Muscle layer of colon (tissue), 2 donors: ENCODE results near the gene HSPA2.
A peak's percentile ranks its signal among the peaks of the same experiment; 100 is the strongest.

Experiments used
- H3K27ac ChIP-seq: one replicate; pipeline ENCODE4 v1.7.0; 2013; ENCODE audit warnings: low read depth, mild to moderate bottlenecking, low read length, moderate library complexity
- H3K27me3 ChIP-seq, 2 donors: one replicate each; pipeline ENCODE4 v1.7.0; 2013; ENCODE audit warnings: low read length in 2 of 2, mild to moderate bottlenecking in 2 of 2; ENCODE audit not compliant: insufficient read depth in 2 of 2, control insufficient read depth in 1 of 2
- H3K36me3 ChIP-seq: one replicate; pipeline ENCODE4 v1.7.0; 2013; ENCODE audit warnings: mild to moderate bottlenecking, low read length; ENCODE audit not compliant: insufficient read depth
- H3K4me1 ChIP-seq: one replicate; pipeline ENCODE4 v1.7.0; 2013; ENCODE audit warnings: mild to moderate bottlenecking, low read length; ENCODE audit not compliant: insufficient read depth
- H3K4me3 ChIP-seq, 2 donors: one replicate each; pipeline ENCODE4 v1.7.0; 2013; ENCODE audit warnings: low read length in 2 of 2, low read depth in 1 of 2, mild to moderate bottlenecking in 1 of 2, moderate library complexity in 1 of 2
- H3K9ac ChIP-seq: one replicate; pipeline ENCODE4 v1.7.0; 2013; ENCODE audit warnings: low read length
- H3K9me3 ChIP-seq: one replicate; pipeline ENCODE4 v1.7.0; 2013; ENCODE audit warnings: mild to moderate bottlenecking, low read length
- donor health status: abdominal sarcoma.
- donor health status: Adenocarcinoma of cecum.

HSPA2 gene

DNA sequence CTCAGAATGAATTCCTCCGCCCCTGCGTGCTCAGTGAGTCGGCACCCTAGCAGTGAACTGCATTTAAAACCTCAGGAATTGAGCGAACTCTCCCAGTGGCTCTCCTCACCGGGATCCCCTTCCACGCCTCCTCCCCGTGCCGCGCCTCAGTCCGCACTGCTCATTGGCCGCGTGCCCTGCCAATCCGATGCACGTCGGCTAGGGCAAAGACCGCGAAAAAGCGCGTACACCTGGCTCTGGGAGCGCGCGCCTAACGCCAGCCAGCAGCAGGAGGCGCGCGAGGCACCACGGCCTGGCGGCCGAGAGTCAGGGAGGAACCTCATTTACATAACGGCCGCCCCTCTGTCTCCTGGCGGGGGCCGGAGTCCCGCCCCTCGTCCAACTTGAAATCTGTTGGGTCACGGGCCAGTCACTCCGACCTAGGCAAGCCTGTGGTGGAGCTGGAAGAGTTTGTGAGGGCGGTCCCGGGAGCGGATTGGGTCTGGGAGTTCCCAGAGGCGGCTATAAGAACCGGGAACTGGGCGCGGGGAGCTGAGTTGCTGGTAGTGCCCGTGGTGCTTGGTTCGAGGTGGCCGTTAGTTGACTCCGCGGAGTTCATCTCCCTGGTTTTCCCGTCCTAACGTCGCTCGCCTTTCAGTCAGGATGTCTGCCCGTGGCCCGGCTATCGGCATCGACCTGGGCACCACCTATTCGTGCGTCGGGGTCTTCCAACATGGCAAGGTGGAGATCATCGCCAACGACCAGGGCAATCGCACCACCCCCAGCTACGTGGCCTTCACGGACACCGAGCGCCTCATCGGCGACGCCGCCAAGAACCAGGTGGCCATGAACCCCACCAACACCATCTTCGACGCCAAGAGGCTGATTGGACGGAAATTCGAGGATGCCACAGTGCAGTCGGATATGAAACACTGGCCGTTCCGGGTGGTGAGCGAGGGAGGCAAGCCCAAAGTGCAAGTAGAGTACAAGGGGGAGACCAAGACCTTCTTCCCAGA lies at the start of gene HSPA2:
TSS of gene HSPA2 (plus strand) at position 534 of the 995 bp plus-strand sequence. CDS start at position 643, 109 bp downstream.
- no peaks in the 10 kb centered on the region for H3K27me3 ChIP-seq
- H3K4me1 ChIP-seq: peaks cover 4% of the 10 kb centered on the region
- peak within 1 kb of the TSS; percentile 82 for H3K27ac ChIP-seq
- peak within 1 kb of the TSS; percentile 60 for H3K9ac ChIP-seq
- H3K9me3 ChIP-seq: no peaks in the 10 kb centered on the region
- H3K36me3 ChIP-seq: no peaks in the 10 kb centered on the region
- H3K4me3 ChIP-seq: peak within 1 kb of the TSS; percentile 67 to 90

DNA sequence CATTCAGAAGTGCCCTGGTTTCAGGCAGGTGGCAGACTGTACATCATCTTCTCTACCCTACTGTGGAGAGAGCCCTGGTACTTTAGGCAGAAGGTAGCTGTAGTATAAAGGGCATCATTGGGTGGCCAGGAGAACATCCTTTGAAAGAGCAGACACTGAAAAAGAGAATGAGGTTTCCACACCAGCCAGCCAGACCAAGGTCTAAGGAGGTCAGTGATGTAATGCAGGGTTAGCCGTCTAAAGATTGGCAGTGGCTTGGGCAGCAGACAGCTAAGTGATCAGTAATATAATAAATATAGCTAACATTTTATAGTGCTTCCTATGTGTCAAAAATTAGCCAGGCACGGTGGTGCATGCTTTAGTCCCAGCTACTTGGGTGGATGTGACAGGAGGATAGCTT lies 48.9 kb upstream of the HSPA2 start:
- Histone ChIP-seq H3K9ac (no peak overlapping the region), H3K4me1 (no peaks in the 10 kb centered on the region), H3K4me3 (no peak overlapping the region), H3K27ac (no peak overlapping the region), H3K9me3 (no peaks in the 10 kb centered on the region), H3K27me3 (no peaks in the 10 kb centered on the region), H3K36me3 (peaks cover 28% of the 10 kb centered on the region)

DNA sequence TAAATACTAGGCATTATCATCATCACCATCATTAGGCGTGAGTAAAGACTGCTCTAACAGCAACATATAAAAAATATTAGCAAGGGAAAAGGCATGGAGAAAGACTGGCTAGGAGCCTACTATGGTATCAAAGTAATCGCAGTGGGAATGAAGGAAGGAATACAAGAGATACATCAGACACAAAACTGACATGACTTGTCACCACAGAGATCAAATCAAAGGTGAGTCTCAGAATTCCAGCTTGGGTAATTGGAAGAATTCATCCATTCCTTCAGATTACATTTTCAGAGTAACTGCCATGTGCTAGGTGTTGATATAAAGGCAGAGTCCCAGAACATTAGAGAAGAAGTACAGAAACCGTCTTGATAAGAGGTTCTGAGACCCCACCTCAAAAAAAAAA lies 47.1 kb upstream of the HSPA2 start:
- H3K27me3 ChIP-seq: no peaks in the 10 kb centered on the region
- no peaks in the 10 kb centered on the region for H3K4me1 ChIP-seq
- H3K4me3 ChIP-seq: no peak overlapping the region
- H3K9ac ChIP-seq: no peak overlapping the region
- no peaks in the 10 kb centered on the region for H3K9me3 ChIP-seq
- no peak overlapping the region for H3K27ac ChIP-seq
- H3K36me3 ChIP-seq: peaks cover 13% of the 10 kb centered on the region

DNA sequence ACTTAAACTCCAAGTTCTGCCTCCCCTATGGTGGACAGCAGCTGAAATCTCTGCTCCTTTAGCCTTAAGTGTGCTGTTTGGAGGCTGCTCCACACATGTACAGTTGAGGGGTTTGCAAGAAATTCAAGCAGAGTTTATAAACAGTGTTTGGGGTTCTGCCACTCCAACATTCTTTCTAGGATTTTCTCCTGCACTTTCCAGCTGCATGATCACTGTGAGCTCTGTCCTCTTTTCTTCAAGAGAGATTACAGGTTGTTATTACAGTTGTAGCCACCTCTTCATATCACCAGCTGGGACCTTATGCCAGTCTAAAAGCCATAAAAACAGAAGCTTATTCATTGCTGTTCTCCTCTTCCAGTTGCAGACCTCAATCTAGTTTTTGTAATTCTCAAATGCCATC lies 45.3 kb upstream of the HSPA2 start:
- H3K36me3 ChIP-seq: peaks cover 10% of the 10 kb centered on the region
- no peak overlapping the region for H3K9ac ChIP-seq
- H3K4me1 ChIP-seq: peaks cover 5% of the 10 kb centered on the region
- H3K9me3 ChIP-seq: no peaks in the 10 kb centered on the region
- H3K27me3 ChIP-seq: no peaks in the 10 kb centered on the region
- no peak overlapping the region for H3K4me3 ChIP-seq
- H3K27ac ChIP-seq: no peak overlapping the region

DNA sequence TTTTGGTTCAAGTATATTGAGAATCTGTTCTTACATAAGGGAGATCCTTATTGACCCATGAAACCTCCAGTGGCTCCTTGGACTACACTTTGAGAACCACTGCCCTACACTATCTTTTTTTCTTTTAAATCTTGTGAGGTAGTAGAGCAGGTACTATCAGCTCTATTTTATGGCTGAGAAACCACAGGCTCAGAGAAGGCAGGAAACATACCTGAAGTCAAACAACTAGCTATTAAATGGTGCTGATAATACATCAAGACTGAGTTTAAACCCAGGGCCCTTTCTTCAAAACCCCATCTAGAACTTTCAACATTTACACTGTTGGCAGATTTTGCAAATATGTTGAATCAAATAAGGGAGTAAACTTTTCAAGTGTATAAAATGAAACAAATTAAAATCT lies 43.8 kb upstream of the HSPA2 start:
- Histone ChIP-seq H3K4me1 (peaks cover 16% of the 10 kb centered on the region), H3K27ac (no peak overlapping the region)

DNA sequence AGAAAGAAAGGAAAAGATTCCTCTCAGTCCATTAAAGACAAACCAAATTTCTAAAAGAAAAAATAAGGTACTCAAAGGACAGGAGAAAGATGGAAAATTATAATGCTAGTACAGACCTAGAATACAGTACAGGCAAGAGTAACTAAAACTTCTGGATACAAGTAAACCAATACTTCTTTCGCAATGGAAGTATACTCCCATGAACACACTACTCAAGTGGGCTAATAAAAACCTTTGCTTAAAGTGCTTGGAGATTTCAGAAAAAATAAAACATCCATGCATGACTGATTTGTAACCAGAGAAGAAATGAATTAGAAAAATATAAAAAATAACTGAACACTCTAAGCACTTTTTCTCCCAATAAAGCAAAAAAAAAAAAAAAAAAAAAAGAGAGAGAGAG lies 40.5 kb upstream of the HSPA2 start:
- Histone ChIP-seq H3K36me3 (peaks cover 4% of the 10 kb centered on the region), H3K27me3 (no peaks in the 10 kb centered on the region), H3K4me1 (peaks cover 27% of the 10 kb centered on the region), H3K27ac (no peak overlapping the region), H3K9ac (no peak overlapping the region), H3K9me3 (no peaks in the 10 kb centered on the region), H3K4me3 (no peak overlapping the region)

More for the DNA sequence above, 43.8 kb upstream of the HSPA2 start:
- Histone ChIP-seq H3K27me3 (no peaks in the 10 kb centered on the region), H3K9ac (no peak overlapping the region), H3K36me3 (peaks cover 5% of the 10 kb centered on the region), H3K4me3 (no peak overlapping the region), H3K9me3 (no peaks in the 10 kb centered on the region)

DNA sequence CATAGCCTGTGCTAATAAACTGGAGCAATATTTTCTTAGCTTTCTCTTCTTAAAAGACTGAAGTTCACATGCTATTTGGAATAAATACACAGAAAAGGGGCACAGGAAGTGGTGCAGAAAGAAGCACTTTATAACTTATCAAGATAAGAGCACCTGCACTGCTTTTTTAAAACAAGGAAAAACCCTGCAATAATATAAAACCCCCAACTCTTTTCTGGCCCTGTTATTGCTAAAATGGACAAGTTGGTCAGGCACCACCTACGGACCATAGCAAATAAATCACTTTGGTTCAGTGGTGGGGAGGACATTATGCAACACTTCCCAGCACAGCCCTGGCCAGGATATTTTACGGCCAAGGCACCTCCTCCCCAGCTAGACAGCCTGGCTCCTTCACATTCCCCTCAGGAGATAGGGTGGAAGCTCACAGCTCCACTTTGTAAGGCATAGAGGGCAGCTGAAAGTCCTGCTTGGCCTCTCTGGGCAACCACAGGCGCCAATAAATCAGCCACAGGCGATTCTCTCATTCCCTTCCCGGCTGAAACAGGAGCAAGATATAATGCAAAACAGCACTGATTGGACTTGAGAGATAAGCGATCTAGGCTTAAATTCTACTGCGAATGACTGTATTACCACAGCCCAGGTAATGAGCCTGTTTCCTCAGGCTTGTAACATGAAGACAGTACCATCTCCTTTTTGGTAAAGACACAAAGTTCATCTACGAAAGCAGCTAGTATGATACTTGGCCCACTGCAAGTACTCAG lies 39.0 kb upstream of the HSPA2 start:
- Histone ChIP-seq H3K9me3 (no peaks in the 10 kb centered on the region), H3K27me3 (no peaks in the 10 kb centered on the region), H3K4me1 (peaks cover 30% of the 10 kb centered on the region), H3K4me3 (peak overlapping the region; percentile 5 to 79), H3K9ac (peak overlapping the region; percentile 34), H3K36me3 (no peaks in the 10 kb centered on the region), H3K27ac (peak overlapping the region; percentile 100)

DNA sequence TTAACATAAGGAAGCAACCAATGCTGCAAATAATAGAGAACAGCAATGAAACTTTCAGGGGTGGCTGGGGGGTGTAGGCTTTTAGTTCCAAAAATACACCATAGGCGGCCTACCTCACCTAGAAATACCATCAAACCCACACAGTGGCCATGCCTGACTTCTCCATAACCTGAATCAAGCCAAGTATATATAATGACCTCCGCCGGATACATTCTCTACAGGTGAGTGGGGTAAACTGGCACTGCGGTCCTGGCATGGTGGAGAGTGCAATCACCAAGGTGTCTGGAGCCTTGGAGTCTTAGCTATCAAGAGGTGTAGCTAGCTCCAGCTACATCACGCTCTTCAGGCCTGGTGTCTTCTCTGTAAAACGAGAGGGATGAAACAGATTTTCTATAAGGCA lies 38.1 kb upstream of the HSPA2 start:
- Histone ChIP-seq H3K27me3 (no peaks in the 10 kb centered on the region), H3K27ac (peak overlapping the region; percentile 100), H3K4me3 (peak overlapping the region; percentile 79 to 97), H3K9me3 (no peaks in the 10 kb centered on the region), H3K9ac (peak overlapping the region; percentile 94), H3K4me1 (peaks cover 39% of the 10 kb centered on the region), H3K36me3 (no peaks in the 10 kb centered on the region)

DNA sequence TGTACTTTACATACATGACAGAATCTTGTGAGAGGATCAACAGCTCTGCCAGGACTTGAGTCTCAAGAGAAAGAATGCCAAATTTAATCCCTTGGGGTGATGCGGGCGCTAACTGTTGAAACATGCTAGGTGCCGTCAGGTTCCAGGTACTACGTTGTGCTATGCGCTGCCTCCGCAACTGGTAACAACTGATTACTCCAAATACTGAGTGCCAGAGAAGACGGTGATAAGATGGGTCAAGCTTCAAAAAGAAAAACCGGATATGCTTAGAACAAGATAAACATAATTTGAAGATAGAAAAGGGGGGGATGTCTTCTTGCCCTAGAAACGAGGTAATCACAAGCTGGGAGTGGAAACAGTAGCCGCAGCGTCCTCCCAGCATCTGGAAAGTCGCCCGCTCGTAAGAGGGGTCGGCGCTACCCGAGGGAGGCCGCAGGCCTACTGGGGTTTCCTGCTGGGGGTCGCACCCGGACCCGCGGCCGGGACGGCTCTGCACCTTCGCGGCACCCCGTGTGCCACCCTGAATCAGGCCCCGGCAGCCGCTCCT lies 37.6 kb upstream of the HSPA2 start:
- no peaks in the 10 kb centered on the region for H3K27me3 ChIP-seq
- peak overlapping the region; percentile 94 for H3K9ac ChIP-seq
- H3K27ac ChIP-seq: peak overlapping the region; percentile 100
- H3K4me1 ChIP-seq: peaks cover 44% of the 10 kb centered on the region
- H3K4me3 ChIP-seq: peak overlapping the region; percentile 79 to 97
- no peaks in the 10 kb centered on the region for H3K36me3 ChIP-seq
- H3K9me3 ChIP-seq: no peaks in the 10 kb centered on the region

DNA sequence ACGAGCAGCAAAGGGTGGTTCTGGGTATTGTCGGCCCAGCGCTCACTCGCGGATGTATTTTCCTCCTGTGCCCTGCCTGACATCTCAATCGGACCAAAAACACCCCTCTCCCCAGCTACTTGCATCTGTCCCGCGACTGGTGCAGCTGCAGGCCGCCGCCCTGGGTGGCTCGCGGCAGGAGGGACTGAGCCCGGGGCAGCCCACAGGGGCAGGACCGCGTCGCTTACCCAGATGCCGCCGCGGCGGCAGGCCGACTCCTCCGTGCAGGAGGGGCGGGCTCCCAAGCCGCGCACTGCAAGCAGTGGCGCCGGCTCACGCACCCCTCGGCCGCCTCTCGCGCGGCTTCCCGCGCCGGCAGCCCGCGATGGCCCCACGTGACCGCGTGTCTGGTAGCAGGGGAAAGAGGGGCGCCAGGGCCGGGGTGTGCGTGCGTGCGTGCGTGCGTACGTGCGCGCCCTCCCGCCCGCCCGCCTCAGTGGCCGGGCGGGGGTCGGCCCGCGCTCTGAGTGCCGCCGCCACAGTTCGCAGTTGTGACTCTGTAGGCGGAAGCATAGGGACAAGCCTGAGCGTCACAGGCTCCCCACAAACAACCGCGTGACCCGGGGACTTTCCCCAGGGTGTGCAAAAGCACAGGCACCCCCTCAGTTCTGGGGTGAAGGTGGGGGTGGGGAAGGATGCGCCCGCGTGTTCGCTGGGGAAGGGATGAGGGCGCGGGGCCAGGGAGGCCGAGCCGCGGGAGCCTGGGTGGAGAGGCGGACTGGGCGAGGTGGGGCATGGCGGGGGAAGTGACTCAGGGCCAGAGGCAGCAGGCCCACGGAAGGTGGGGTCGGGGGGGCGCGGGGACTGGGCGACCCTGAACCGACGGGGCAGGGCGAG lies 36.9 kb upstream of the HSPA2 start, which contains the start of gene ZBTB25:
TSS of gene ZBTB25 (minus strand) at position 405 of the 876 bp plus-strand sequence. CDS start 13,305 bp downstream, outside the sequence.
- Histone ChIP-seq H3K27me3 (no peaks in the 10 kb centered on the region), H3K9ac (peak within 1 kb of the TSS; percentile 94), H3K4me1 (peaks cover 49% of the 10 kb centered on the region), H3K36me3 (no peaks in the 10 kb centered on the region), H3K4me3 (peak within 1 kb of the TSS; percentile 79 to 97), H3K27ac (peak within 1 kb of the TSS; percentile 100), H3K9me3 (no peaks in the 10 kb centered on the region)
